GM18868 (cell line): Measurements from ENCODE around the gene LTB4R.

Experiments used
- ATAC-seq: cut with Tn5 transposase; IDR thresholded peaks from one replicate; pipeline ENCODE4 v1.9.1; 2021; ENCODE audit warnings: mild to moderate bottlenecking, moderate library complexity; ENCODE audit not compliant: unreplicated experiment

The LTB4R gene

DNA sequence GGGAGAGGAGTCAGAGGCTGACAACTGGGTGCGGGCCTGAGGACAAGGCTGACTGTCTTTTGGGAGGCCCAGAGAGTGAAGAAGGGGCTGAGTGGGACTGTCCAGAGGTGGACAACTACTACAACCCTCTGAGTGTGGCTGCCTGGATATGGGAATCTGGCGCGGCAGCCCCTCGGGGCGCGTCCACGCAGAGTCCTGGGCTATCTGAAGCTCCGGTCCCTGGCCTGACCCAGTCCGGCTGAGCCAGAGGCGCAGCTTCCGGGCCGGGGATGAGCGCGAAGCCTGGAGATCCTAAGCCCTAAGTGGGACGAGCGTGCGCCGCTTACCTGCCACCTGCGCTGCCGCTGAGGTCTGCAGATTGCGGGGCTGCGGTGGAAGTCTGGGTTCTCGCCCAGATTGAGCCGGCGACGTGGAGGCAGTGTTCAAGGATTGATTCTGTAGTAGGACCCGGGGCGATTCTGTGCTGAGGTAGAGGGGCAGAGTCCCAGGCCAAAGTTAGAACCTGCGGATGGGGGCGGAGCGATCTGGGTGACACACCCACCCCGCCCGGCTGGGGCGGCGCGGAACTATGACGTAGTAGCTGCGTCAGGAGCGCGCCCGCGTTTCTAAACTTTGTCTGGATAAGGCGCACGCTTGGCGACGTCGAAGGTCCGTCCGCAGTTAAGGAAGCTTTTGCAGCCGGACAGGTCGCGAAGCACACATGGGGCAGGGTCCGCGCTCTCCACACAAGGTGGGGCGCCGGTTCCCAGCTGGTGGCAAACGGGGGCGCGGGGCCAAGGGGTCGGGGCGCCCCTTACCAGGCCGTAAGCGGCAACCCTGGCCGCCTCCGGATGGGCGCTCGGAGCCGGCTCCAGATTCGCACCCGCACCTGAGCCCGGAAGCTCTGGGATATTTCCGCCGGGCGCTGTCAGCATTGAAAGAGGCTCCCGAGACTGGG lies 11.8 kb upstream of the LTB4R start, which contains the start of the genes DHRS1 and NOP9:
Gene DHRS1 (minus strand): TSS at position 526 of the 937 bp plus-strand sequence. CDS start 674 bp downstream, outside the sequence.
Gene NOP9 (plus strand): TSS at position 596 of the 937 bp plus-strand sequence. CDS start 105 bp downstream, at position 701.
- ATAC-seq, result peak; percentile 63

DNA sequence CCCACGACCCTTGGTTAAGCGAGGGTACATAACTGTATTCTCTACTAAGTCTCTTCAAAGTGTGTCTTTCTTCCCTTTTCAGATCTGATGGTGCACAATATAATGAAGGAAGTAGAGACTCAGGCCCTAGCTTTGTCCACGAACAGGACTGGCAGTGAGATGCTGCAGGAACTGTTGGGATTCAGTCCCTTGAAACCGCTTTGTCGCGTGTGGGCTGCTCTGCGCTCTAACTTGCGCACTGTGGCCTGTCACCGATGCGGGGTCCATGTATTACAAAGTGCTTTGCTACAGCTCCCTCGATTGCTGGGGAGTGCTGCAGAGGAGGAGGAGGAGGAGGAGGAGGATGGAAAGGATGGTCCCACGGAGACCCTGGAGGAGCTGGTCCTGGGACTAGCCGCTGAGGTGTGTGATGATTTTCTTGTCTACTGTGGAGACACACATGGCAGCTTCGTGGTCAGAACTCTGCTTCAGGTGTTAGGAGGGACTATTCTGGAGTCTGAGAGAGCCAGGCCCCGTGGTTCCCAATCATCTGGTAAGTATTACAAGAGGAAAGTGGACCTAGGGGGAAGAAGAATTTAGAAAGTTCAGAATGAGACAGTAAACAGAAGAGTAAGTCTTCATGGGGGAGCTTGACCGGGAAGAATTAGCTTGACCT lies 10.8 kb upstream of the LTB4R start:
- no peak for ATAC-seq

DNA sequence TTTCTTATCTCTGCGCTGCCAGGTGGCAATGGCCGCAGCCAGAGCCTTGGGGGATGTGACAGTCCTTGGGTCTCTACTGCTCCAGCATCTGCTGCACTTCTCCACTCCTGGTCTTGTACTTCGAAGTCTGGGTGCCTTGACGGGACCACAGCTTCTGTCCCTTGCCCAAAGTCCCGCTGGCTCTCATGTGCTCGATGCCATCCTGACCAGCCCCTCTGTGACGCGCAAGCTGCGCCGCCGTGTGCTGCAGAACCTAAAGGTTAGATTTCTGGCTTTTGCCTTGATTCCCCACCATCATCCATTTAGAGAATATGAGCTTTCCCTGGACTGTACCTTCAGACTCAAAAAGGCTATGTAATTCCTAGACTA lies 7.3 kb upstream of the LTB4R start:
- ATAC-seq, result no peak

DNA sequence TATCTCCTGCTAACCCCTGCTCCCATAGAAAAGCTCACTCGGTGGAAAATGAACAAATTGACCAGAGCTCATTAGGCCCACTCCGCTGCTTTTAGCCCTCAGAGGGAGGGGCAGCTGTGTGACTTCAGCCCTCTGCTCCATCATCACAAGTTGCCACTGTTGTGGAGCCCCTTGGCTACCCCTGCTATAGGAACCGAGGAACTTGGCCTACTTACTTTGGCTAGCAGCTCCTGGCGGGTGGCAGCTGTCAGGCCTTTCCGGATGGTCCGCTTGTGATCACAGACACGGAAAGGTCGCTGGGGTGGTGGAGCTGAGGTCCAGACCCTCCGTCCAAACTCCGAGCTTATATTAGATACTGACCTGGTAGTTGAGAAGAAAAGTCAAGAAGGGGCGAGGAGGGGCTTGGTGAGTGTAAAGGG lies 4.1 kb upstream of the LTB4R start:
- ATAC-seq, result no peak

DNA sequence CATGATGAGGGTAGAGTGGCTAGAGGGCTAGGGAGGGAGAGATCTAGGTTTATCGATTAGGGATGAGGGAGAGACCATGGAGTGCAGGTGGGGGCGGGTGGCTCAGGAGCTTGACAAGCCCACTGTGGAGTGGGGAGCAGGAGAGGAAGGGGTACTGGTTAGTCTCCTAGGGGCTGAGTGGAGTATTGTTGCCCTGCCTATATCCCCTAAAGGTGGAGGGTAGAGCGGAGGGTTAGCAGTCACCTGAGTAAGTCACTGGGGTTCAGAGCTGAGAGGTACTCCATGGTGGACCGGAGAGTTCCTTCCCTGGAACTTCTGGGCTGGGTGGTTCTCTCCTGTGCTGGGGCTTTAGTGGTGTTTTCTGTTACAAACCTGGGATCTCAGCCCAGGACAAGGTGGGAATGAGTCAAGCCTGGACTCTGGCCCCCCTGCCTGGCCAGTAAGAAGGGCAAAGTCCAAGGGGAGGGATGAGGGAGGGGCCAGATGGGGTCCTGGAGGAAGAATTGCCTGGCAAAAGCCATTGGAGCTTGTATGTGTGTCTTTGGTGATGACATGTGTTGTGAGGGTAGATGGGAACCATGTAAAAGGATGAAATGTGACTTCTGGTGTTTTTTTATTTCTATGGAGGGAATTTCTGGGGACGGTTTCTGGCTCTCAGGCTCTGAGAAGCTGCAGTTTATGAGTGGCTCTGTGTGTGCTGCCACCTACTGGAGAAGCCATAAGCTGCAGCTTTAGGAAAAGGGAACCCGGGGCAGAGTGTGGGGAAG lies 3.5 kb upstream of the LTB4R start, which contains the start of gene CIDEB:
Gene CIDEB (minus strand): TSS at position 403 of the 767 bp plus-strand sequence. CDS start 119 bp downstream, at position 284.
- ATAC-seq, result no peak

DNA sequence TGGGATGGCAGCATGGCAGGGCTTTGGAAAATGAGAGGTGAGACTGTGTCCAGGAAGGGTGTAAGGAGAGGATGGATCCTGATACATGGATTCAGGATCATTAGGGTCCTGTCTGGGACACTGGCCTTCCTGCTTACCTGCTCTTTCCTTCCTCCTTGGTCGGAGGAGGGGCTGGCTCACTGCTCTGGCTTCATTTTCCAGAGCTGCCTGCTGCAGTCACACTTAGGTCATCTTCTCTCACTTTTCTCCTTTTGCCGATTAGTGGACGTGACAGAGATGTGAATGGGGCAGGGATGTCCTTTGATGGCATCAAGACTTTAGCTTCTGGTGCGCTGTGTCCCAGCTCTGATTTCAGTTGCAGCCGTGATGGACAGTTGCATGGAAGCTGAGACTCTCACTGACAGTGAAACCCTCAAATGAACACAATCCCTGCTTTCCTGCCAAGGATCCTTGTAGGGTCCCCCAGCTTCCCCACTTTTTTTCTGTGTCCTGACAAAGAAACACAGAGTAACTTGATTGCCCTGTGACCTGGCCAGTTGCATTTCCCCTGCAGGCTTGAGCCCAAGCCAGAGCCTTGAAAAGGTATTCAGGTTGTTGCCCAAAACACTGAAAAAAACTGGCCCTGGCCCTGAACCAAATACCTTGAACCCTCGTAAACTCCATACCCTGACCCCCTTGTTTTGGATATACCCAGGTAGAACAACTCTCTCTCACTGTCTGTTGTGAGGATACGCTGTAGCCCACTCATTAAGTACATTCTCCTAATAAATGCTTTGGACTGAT lies 2.8 kb upstream of the LTB4R start:
- no peak for ATAC-seq

DNA sequence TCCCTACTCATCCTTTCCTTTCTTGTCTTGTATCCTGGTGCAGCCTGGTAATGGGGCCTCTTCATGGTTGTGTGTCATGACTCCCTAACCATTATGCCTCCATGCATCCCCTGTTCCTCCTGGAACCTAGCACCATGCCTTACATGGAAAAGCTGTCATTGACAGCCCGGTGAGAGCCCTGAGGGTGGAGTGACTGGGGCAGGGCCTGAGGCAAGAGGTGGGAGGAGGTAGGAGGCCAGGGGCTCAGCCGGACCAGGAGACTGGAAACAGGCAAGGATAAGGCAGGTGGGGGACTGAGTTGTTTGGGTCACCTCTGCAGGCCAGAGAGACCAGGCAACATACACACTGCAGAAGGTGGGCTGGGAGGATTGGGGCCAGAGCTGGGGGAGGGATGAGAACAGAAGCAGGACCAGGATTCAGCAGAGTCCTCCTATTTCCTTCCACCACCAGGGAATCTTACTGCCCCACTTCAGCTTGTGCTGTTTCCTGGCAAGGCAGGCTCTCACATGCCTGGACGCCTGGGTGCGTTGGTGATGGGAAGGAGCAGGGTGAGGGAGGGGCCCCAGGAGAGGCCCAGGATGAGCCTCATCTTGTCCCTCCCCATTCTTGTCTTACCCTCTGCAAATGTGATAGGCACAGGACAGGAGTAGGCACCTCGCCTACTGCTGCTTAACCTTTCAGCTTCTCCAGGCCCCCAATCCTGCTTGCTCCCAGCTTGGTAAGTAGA lies 1.6 kb upstream of the LTB4R start, which contains the start of gene LTB4R2:
Gene LTB4R2 (plus strand): TSS at position 603 of the 727 bp plus-strand sequence. CDS start 525 bp downstream, outside the sequence.
- ATAC-seq, result no peak

DNA sequence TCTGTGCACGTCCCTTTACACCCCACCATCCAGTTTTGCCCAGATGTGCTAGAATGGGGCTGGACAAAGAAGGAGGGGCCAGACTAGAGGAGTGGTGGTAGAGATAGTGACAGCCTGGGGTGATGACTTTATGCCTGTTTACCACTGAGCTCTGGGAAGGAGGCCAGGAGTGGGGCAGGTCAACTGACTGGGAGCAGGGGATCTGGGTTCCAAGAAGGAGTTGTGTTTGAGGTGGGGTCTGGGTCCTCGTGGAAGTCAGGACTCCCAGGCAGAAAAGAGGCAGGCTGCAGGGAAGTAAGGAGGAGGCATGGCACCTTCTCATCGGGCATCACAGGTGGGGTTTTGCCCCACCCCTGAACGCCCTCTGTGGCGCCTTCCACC lies 1.0 kb upstream of the LTB4R start:
- no peak for ATAC-seq

DNA sequence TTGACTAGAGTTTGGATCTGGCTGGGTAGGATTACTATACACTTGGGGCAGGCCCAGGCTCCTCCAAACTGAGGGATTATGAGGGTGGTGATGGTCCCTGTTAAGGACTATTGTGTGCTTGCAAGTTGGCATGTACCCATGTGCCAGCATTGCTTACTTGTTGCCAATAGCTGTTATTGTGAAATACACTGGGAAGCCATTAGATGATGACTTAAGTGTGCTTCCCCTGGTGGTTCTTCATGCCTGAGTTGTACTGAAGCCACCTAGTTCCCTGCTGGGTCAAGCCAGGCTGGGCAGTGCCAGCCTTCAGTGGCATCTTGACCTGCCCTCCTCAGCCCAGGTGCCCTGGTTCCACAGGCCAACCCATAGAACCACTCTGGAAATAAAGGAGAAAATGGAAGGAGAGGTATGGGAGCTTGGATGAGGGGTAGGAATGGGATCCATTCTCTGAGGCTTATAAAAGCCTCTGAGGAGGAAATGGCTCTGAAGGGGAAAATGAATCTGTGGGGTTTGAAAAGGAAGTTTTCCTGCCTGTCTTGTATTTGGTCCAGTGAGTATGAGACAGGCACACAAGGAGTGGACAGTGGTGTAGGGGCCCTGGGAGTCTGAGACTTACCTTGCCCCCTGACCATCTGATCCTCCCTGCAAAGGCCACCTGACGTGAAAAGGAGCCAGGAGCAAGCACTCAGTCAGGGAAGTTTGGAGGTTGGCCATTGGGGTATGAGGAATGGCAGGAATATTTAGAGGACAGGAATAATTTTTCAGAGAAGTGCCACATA lies 724 bp downstream of the LTB4R start:
- ATAC-seq, result no peak

DNA sequence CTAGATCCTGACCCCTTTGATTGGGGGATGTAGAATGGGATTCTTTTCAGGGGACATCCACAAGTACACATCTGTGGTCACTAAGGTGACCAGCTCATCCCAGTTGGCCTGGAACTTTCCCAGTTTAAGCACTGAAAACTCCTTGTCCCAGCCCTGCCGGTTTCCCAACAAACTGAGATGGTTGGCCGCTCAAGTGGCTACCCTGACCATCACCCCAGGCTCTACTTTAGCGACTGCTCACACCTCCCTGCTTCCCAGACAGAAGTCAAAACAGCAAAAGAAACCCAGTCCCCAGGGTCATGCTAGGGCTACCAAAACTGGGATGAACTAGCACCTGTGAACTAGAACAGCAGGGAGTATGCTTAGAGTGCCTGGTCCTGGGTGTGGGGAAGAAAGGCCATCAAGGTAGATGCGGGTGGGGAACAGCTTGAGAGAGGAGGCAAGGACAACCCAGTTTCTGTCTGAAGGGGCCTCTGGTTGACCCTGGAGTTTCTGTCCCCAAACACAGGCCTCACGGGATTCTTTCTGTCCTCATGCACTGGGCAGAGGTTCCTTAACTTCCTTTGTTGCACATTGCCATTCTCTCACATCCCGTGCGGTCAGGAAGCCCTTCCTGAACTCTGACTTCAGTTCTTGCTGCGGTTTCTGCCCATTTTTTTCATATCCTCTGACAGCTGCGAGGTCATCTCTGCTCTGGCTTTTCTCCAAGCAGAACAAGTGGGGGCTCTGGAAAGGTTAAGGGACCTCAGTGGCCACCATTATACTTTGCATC lies 1.6 kb downstream of the LTB4R start:
- ATAC-seq, result no peak

DNA sequence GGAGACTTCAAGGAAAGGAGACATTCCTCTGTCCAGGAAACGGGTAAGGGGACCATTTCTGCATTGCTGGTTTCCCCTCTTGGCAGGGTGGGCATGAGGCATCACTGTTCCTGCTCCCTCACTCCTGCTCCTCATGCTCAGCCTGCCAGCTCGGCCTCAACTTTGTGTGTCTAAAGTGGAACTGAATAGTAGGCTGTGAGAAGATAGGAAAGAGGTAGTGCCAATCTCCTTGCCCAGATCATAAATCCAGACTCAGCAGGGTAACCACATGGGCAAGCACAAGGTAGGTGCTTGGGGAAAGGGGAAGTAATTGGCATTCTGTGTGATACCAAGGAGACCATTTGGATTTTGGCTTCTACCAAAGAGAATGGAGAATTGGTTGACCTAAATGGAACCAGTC lies 2.6 kb downstream of the LTB4R start:
- no peak for ATAC-seq

DNA sequence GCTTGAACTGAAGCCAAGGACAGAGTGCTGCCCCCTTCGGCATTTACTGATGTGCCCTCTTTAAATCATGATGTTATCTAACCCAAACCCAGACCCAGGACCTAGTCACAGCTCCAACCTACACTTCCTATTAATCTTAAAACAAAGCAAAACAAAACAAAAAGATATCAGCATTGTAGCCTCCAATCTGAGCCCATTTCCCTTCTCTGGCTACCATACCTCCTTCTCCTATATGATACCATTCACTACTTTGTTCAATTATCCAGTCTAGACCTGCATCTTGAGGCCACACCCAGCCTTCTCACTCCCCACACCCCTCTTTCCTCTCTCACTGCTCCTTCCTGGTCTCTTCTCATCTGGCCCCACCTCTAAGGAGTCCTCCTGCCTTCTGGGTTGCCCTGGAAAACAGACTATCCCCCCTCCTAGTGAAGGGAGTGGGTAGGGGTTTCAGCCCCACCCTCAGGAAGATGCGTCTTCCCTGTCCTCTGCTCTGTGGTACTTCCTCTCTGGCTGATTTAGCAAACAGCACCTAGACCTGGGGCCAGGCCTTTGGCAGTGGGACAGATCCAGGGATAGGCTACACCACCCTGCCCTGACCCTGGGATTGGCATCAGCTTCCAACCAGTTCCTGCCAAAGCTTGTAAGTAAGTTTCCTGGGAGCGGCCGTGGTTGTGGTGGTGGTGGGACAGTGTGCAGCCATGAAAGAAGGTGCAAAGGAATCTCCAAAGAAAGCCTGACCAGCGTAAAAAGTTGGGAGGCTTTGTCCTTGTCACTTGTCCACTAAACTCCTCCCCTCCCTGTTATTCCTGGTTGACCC lies 3.3 kb downstream of the LTB4R start:
- no peak for ATAC-seq

DNA sequence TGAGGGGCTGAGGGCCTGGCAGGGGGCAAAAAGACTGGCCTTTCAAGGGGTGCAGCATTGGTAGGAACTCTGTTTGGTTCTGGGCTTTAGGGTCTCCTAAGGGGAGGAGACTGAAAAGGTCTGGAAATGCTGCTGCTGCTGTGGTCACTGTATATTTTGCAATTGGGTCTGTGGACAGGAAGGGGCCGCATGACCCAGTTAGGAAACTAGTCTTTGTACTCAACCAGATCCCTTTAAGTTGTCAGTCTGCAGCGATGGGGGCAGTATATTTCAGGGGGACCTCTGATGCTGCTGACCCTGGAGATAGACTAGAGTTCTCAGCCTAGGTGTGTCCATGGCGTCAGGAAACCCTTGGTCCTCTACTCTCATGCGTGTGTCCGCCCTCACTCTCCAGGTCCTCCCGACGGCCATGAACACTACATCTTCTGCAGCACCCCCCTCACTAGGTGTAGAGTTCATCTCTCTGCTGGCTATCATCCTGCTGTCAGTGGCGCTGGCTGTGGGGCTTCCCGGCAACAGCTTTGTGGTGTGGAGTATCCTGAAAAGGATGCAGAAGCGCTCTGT lies 4.0 kb downstream of the LTB4R start:
- no peak for ATAC-seq

DNA sequence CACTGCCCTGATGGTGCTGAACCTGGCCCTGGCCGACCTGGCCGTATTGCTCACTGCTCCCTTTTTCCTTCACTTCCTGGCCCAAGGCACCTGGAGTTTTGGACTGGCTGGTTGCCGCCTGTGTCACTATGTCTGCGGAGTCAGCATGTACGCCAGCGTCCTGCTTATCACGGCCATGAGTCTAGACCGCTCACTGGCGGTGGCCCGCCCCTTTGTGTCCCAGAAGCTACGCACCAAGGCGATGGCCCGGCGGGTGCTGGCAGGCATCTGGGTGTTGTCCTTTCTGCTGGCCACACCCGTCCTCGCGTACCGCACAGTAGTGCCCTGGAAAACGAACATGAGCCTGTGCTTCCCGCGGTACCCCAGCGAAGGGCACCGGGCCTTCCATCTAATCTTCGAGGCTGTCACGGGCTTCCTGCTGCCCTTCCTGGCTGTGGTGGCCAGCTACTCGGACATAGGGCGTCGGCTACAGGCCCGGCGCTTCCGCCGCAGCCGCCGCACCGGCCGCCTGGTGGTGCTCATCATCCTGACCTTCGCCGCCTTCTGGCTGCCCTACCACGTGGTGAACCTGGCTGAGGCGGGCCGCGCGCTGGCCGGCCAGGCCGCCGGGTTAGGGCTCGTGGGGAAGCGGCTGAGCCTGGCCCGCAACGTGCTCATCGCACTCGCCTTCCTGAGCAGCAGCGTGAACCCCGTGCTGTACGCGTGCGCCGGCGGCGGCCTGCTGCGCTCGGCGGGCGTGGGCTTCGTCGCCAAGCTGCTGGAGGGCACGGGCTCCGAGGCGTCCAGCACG lies 4.7 kb downstream of the LTB4R start:
- ATAC-seq, result no peak

DNA sequence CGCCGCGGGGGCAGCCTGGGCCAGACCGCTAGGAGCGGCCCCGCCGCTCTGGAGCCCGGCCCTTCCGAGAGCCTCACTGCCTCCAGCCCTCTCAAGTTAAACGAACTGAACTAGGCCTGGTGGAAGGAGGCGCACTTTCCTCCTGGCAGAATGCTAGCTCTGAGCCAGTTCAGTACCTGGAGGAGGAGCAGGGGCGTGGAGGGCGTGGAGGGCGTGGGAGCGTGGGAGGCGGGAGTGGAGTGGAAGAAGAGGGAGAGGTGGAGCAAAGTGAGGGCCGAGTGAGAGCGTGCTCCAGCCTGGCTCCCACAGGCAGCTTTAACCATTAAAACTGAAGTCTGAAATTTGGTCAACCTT lies 5.3 kb downstream of the LTB4R start:
- ATAC-seq, result no peak
